Measurements from ENCODE around the gene RND3.

The RND3 gene, protein sequence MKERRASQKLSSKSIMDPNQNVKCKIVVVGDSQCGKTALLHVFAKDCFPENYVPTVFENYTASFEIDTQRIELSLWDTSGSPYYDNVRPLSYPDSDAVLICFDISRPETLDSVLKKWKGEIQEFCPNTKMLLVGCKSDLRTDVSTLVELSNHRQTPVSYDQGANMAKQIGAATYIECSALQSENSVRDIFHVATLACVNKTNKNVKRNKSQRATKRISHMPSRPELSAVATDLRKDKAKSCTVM

DNA sequence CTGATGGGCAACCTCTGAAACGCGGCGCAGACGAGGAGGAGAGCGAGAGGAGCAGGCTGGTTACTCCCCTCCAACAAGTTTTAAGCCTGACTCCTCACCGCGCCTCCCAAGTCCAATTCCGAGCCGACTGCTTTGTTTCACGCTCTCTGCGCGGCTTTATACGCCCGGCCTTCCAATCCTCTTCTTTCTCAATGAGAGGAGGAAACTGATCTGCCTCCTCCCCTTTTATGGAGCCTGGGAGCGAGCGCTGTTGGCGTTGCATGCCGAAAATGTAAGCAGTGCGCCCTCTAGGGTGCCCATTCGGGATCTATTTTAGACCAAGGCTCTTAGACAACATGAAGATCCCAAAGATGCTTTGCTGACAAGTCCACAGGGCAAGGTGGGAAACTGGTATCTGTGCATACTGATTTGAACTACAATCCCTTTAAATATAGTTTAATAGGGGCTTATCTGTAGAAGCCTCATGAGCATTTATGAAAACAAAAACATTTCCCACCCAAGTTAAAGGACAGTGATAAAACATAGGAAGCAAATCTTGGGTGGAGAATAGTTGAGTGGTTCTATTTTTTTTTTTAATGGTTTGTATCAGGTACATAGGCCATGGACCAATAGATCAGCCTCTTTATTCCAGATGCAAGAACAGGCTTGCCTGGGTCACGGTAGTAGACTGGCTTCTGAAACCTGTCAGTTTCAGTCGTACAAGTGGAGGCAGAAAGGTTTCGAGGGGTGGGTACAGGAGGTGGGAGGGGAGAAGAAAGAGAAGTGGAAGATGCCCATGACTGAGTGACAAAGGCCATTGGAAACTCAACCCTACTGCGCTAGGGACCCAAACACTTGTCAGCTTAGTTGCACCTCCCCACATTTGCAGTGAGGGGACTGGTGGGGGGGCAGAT is at the start of gene RND3:
Gene RND3, minus strand, starts transcription at position 131 of the 893 bp plus-strand sequence. CDS start 250 bp downstream, outside the sequence.
- peak; percentile 98 for DNase-seq (ENCODE audit: low read depth)

DNA sequence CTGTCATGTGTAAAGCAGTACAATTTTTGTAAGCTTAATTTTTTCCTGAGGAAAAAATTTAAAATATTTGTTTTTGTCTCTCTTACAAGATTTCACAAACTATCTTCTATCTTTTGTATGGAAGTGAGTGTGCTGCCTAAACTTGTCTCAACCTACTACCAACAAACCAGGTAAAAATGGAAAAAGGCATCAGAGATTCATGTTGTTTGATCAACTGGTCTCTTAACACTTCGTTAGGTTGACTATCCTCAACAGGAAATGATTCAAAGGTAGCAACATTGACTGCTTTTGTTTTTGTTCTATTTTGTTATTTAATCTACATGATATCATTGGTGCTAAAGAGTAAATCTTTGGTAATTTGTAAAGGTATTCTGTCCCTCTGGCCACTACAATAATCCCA is 47.7 kb upstream of the RND3 start:
- DNase-seq (ENCODE audit: low read depth), result no peak

DNA sequence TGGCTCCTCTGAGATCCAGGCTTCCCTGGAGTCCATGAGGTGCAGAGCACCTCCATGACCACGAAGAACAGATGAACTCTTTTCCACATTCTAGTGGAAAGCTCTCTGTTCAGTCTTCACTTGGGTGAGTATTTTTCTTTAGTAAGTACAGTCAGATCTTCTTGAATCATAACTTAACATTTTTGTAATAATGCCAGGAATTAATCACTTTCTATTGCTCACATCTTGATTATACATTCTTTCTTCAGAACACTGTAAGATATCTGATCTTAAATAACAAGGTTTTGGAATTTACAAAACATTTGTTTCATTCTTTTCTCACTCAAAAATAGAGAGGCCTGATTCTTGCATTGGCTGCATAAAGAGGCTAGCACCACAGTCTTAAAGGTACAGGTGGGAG is 45.4 kb upstream of the RND3 start:
- no peak for DNase-seq (ENCODE audit: low read depth)

DNA sequence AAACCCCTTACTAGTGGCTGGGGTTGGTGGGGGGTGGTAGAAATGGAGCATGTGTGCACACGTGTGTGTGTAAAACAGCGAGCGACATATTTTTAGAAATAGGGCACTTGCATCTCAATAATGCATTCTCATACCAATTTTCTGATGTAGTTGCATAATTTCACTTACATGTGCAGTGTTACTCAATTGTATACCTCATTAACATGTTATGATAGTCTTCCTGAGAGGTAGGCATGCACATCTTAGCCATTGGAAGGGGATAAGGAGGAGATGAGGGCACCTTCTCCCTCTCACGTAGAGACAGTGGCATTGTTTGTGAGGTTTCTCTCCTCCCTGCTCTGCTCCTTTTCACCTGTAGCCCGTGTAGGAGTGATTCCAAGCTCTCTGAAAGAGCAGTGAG is 44.6 kb upstream of the RND3 start:
- DNase-seq (ENCODE audit: low read depth), result no peak

DNA sequence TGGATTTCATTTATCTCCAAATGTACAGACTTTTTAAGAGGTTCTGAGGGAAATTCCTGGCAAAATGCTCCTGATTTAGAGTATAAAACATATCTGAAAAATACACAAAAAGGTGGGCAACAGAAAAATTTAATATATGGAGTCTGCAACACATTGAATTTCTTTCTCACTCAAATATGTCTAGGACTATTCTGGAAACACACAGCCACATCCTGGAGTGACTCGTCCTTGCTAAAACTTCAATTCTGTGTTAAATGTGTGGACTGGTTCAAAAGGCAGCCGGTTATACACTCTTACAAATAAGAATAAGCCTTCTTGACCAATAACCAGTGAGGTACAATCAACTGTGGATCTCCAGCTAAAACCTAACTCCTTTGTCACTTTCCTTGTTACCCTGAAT is 44.1 kb upstream of the RND3 start:
- DNase-seq (ENCODE audit: low read depth), result no peak

DNA sequence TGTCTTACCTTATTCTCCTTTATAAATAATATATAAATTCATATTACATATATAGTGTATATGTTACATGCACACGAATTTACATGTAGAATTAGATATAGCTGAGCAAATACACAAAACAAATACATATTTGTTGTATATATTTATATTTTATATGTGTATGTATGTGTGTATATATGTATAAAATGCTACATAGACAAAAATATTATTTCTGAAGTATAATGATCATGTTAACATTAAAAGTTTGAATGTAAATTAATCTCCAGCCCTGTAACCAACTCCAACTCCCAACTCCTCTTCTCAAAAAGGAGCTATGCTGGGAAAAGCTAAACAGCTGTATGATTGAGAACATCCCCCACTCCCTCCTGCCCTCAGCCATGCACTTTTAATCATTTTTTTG is 42.7 kb upstream of the RND3 start:
- no peak for DNase-seq (ENCODE audit: low read depth)

DNA sequence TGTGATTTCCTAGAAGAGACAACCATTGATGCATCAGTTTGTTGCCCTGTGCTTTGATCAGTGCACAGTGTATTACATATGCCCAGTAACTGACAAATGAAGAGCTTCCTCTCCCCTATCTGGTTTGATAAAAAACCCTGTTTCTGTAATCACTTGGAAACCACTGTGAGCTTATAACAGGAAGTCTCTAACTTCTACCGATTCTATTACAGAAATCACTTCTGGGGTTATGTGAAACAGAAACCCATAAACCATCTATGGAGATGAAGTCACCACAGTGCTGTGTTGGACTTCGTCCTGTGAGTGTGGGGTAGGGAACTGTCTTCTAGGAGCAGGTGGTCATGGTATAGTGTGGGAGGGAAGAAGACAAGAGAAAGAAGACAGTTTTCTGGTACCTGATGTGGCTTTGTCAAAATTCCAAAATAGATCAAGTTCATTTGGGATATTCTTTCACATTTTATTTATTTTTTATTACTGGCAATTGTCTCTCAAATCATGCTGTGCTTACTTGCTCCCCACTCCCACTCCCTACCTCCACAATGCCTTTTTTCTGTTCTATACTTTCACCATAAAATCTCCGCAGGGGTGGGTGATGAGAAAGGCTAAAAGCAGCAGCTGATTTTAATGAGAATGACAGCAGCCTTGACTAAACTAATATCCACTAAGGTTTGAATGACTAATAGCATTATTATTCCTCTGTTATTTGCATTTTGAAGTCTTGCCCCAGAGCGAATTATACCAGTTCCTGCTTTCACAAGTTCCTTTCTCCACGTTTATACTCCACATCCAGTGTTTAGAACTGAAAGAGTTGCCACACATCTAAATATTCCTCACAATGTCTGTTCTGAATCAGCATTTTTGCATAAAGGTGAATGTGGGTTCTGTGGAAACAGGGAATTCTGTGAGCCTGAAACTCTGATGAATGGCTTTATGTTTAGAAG is 41.7 kb upstream of the RND3 start:
- DNase-seq (ENCODE audit: low read depth), result no peak

DNA sequence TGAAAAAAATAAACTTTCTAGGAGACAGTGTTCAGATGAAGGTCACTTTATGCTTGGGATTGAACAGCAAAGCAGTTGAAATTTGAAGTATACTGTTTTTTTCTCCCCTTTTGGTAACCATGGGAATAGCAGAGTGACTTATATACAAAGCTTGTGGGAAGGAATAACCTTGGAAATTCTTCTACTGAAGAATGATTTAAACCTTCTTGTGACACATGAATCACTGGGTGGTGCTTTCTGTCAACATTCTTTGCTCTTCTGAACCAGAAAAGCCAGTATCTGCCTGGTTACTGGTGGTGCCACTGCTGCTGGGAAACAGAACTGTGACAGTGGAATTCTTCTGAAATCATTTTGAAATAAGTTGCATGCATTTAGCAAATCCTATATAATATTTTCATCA is 39.4 kb upstream of the RND3 start:
- DNase-seq (ENCODE audit: low read depth), result peak; percentile 93

DNA sequence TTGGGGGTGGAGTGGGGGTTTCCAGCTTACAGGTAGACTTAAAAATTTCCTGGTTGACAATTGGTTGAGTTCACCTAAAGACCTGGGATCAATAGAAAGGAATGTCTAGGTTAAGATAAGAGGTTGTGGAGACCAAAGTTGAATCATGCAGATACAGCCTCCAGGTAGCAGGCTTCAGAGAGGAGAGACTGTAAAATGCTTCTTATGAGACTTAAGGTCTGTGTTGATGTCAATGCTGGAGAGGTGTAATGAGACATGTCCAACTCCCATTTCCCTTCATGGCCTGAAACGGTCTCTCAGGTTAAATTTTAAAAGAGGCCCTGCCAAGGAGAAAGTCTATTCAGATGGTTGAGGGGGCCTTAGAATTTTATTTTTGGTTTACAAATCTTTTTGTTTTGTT is 38.5 kb upstream of the RND3 start:
- no peak for DNase-seq (ENCODE audit: low read depth)

DNA sequence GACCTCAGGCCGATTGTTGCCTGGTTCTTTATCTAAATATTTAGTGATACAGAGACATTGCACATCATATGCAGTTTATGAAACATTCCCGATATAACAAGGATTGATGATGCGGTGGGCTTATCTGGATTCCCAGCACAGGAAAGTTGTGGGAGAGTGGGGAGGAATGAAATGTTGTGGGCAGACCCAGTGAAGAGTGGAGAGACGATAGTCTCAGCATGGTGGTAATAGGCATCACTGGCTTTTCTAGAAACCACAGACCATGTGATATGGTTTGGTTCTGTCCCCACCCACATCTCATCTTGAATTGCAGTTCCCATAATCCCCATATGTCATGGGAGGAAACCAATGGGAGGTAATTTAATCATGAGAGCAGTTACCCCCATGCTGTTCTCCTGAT is 34.8 kb upstream of the RND3 start:
- DNase-seq (ENCODE audit: low read depth), result no peak

DNA sequence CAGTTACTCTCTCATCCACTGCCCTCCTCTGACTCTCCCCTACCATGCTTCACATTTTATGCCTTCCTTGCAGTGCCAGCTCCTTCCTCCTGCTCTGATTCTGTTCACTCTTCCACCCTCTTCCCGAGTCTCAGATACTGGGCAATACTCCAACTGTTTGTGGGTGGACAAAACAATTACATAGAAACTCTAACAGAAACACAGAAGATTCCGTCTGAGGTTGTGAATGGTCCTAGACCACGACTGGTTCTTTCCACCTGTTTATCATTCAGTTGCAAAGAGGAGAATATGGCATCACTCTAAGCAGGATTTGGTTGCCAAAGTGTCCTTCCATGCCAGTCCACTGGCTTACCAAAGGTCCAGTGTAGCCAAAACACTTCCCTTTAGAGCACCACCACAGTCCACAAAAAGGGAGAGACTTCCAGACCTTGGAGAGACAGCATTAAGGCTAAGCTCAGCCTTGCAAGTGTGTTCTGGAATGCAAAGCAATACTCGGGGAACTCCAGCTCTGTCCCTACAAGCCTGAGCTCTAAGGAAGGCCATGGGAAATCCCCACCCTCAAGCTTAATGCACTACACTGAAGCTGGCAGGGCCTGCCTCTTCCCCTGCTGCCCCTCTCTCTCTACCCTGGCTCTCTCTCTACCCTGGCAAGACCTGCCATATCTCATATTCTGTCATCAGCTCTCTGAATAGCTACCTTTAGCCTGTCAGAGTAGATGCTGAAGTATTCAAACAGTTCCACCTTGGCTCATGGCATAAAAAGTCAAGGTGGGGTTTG is 33.6 kb upstream of the RND3 start:
- no peak for DNase-seq (ENCODE audit: low read depth)

DNA sequence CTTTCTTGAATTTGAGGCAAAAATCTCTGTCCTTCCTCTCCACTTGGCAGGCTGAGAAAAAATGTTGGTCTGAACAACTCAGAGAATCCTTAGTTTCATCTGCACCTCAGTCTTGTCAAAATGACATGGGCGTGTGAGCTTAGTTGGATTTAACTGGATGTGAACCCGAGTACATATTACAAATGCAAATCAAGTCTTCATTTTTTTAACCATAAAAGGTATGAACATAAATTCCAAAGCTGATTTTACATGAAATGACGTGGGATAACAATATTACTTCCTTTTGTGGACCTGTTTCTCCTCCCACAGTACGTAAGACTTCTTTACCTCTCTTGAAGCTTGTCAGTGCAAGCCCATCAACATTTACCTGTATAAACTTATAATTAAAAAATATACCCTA is 32.6 kb upstream of the RND3 start:
- DNase-seq (ENCODE audit: low read depth), result no peak

DNA sequence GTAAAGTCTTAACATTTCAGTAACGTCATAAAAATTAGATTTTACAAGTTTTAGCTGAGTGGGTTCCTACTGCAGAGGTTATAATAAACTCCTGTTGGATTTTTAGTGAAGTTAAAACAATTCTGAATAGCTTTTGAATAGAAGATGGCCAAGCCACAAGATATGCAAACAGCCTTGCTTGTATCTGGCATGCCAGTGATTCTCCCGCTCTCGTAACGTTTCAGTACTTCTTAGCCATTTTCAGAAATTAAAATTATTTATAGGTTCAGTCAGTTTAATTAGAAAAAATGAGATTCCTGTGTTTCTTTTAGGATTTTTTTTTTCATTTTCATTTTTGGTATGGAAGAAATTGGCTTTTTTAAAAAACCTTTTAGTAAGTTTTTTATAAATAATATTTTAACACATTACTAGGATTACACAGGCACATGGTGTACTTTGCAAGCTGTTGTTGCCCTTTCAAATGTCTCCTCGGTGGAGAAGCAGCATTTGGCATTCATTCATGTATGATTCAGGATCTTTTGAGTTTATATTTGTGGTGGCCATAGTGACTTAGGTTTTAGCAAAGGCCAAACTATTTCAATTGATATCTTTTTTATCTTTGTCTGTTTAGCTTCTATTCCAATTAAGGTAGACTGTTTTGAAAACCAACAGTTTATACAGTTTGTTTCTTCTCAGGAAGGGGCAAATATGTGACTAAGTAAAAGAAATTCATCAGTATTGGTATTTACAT is 30.6 kb upstream of the RND3 start:
- peak; percentile 81 for DNase-seq (ENCODE audit: low read depth)

DNA sequence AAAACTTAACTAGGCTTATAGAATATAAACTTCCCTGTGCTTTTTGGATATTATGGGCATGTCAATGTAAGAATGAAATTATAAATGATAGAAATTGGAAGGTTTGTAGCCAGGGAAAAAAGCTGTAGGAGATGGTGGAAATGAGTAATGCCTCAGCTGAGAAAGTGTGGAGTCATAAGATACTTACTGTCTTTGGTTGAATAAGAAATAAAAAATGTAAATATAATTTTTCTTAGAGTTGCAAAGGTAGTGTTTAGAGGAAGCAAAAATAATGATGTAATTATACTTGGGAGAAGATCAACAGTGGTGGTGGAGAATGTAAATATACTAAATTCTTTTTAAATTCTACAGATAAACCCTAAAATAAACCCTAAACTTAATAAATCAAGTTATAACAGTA is 26.2 kb upstream of the RND3 start:
- no peak for DNase-seq (ENCODE audit: low read depth)

DNA sequence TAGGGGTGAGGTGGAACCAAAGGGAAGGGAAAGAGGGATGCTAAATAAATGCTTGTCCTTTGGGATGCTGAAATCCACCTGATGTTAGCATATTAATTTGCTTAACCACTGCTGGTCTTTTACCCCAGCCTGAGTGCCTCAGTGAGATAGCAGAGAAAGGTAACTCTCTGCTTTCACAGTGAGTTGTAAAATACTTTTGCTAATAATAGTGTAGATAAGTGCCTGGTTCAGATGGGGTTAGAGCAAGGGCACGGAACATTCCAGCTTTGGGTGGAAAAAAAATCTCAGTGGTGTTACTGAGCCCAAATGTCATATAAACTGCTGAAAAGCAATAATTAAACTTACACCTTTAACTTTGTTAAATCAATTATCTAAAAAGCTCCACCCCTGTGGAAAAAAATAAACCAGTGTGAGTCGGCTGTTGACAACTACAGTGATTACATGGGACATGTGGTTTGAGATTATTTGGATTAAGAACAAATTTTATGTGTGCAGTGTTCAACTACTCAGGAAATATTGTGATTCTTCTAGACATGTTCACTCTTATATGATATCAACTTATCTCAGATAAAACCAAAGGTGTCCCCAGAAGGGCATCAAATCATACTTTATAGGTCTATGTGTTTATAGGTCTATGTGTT is 21.1 kb upstream of the RND3 start:
- no peak for DNase-seq (ENCODE audit: low read depth)

DNA sequence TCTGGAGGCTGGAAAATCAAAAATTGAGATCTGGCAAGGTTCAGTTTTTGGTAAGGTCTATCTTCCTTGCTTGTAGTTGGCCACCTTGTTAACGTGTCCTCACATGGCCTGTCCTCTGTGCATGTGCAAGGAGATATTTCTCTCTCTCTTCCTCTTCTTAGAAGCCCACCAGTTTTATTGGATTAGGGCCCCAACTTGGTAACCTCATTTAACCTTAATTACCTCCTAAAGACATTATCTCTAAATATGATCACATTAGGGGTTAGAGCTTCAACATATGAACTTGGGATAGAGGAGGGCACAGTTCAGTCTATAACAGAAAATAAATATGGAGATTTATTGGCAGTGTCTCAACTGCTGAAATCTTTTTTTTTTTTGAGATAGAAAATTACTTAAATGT is 19.6 kb upstream of the RND3 start:
- DNase-seq (ENCODE audit: low read depth), result no peak

DNA sequence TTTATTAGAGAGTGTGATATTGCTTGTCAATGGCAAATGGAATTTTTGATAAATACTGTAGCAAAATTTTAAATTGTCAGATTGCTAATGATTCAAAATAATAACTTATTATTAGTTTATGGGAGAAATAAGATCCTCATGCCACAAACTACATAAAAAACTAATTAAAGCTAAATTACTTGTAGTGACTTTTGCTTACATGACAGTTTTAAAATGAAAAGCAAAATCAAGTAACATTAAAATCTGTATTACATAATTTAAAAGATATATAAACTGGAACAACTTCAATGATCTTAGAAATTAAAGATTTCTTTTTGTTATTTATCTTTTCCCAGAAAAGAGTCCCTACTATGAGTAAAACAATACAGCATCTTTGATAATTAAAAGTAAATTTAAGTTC is 17.7 kb upstream of the RND3 start:
- no peak for DNase-seq (ENCODE audit: low read depth)

DNA sequence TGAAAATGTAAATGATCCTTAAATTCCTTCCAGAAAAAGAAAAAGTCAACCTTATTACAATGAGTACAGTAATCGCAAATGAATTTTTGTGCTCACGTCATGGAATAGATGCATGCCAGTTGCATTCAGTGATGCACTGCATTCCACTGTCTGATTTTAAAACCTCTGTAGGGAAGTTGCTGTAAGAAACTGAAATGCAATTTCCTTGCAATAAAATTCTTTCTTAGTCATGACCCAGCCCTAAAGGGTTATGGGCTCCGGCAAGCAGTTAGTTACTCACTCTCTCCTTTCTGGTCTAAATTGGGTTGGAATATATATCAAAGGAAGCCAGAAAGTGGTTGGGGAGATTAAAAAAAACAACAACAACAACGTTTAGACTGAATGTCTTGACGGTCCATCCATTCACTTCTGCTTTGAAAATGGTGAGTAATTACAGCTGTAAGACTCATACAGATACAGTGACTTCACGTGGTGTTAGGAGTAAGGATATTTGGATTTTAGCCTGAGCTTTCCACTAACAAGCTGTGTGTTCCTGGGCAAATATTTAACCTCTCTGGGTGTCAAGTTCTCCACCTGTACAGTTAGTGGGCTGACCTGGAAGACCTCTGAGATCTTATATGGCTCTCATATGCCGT is 8.6 kb upstream of the RND3 start:
- DNase-seq (ENCODE audit: low read depth), result peak; percentile 87

DNA sequence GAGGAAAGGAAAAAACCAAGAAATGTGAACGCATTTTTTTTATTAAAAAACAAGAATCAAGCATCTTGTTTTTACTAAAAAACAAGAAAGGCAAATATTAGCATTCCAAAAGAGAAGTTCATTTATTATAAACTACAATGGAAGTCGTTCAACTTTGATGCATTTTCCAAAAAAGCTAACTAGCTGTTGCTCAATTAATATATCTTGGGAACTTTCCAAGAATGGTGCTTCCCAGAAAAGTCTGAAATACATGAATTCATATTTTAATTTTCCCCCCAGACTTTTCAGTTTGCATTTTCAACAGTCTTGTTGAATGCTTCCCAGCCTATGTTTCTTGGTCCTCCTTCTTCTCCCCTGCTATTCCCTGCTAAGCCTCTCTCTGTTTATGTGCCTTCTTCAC is 7.5 kb upstream of the RND3 start:
- DNase-seq (ENCODE audit: low read depth), result no peak

All from fibroblast of the conjunctiva (primary cell).